HCEC 1CT (cell line): Measurements from ENCODE around the gene IBA57.

Experiments used
- DNase-seq: peaks from one replicate; pipeline ENCODE4 v3.0.0-alpha.2; 2017

IBA57 gene

GRCh38 chr1:228145463-228146416 is 19.9 kb upstream of the IBA57 start:
- DNase-seq = no peak

- DNase-seq = no peak
Observed at GRCh38 chr1:228146417-228147150, 19.0 kb upstream of the IBA57 start.

GRCh38 chr1:228147151-228147693 is 18.4 kb upstream of the IBA57 start:
- DNase-seq = no peak

GRCh38 chr1:228147768-228148167 is 17.8 kb upstream of the IBA57 start:
- no peak for DNase-seq

- no peak for DNase-seq
Observed at GRCh38 chr1:228148196-228148861, 17.3 kb upstream of the IBA57 start.

GRCh38 chr1:228148935-228149405 is 16.6 kb upstream of the IBA57 start:
- DNase-seq = no peak

GRCh38 chr1:228149406-228150119 is 16.0 kb upstream of the IBA57 start, which contains the start of gene GJC2:
GJC2 (plus strand) TSS chr1:228149930; CDS start chr1:228157759, 7,829 bp downstream.
- no peak for DNase-seq

- DNase-seq = no peak
Observed at GRCh38 chr1:228150120-228150460, 15.5 kb upstream of the IBA57 start.

GRCh38 chr1:228150461-228151179 is 15.0 kb upstream of the IBA57 start:
- DNase-seq = peak; percentile 18

GRCh38 chr1:228151180-228151925 is 14.3 kb upstream of the IBA57 start:
- DNase-seq = no peak

GRCh38 chr1:228152097-228152917 is 13.3 kb upstream of the IBA57 start:
- DNase-seq = no peak

- no peak for DNase-seq
Observed at GRCh38 chr1:228152918-228153258, 12.7 kb upstream of the IBA57 start.

- no peak for DNase-seq
Observed at GRCh38 chr1:228154021-228154669, 11.5 kb upstream of the IBA57 start.

- no peak for DNase-seq
Observed at GRCh38 chr1:228154670-228155571, 10.7 kb upstream of the IBA57 start.

- no peak for DNase-seq
Observed at GRCh38 chr1:228155596-228156514, 9.7 kb upstream of the IBA57 start.

GRCh38 chr1:228156515-228156881 is 9.1 kb upstream of the IBA57 start:
- no peak for DNase-seq
